Measurements from ENCODE around the gene WDR20. TPM values are rescaled to one million over a fixed set of nuclear protein-coding genes. Genes with fewer than 3 reads are reported as not detected.

WDR20 gene
- total RNA-seq, 1 experiment from 2014 or later = 25.6 TPM

- no peaks in the 10 kb centered on the region for H3K9me3 Mint-ChIP-seq
- no peaks in the 10 kb centered on the region for H3K36me3 Mint-ChIP-seq
- no peaks in the 10 kb centered on the region for H3K27me3 Mint-ChIP-seq (ENCODE audit: low read depth)
- ChIA-PET POLR2A (interaction anchor here (0.6 kb wide), 1 partner anchor 93 kb away, joined by 3 read pairs; no protein-coding TSS in a partner anchor), CTCF (interaction anchor here (2.0 kb wide), 1 partner anchor 84 kb away, joined by 6 read pairs; no protein-coding TSS in a partner anchor)
- ATAC-seq = no peak
- H3K27ac Mint-ChIP-seq = peak overlapping the region; percentile 83
- H3K4me3 Mint-ChIP-seq = no peak overlapping the region
- DNase-seq (ENCODE audit: low spot score) = no peak
- peaks cover 30% of the 10 kb centered on the region for H3K4me1 Mint-ChIP-seq
- no peak for TF ChIP-seq AR (CRISPR knock-in tag; IDR thresholded peaks at IDR 0.05)
Measured at GRCh38 chr14:102180248-102180998, 40.7 kb downstream of the WDR20 start.

GRCh38 chr14:102181187-102181586 is 41.5 kb downstream of the WDR20 start:
- CTCF ChIA-PET = interaction anchor here (2.0 kb wide), 1 partner anchor 85 kb away, joined by 6 read pairs; no protein-coding TSS in a partner anchor
- peak overlapping the region; percentile 83 for H3K27ac Mint-ChIP-seq

More at GRCh38 chr14:102181187-102181586, 41.5 kb downstream of the WDR20 start:
- no peak overlapping the region for H3K4me3 Mint-ChIP-seq
- no peaks in the 10 kb centered on the region for H3K36me3 Mint-ChIP-seq
- ATAC-seq (no peak), DNase-seq (ENCODE audit: low spot score) (no peak)
- POLR2A ChIA-PET = no interaction called here
- no peaks in the 10 kb centered on the region for H3K9me3 Mint-ChIP-seq
- H3K4me1 Mint-ChIP-seq = peaks cover 30% of the 10 kb centered on the region
- no peak for TF ChIP-seq PRRX2 (CRISPR knock-in tag; IDR thresholded peaks at IDR 0.05)
- TF ChIP-seq STAT6 (CRISPR knock-in tag; conservative IDR thresholded peaks at IDR 0.05; ENCODE audit: low read depth) = no peak
- no peak for TF ChIP-seq ZNF263 (CRISPR knock-in tag; IDR thresholded peaks at IDR 0.05; ENCODE audit: low read depth)
- no peak for TF ChIP-seq MLX (CRISPR knock-in tag; IDR thresholded peaks at IDR 0.05)
- no peak for TF ChIP-seq RORB (CRISPR knock-in tag; IDR thresholded peaks at IDR 0.05)
- TF ChIP-seq USF1 (CRISPR knock-in tag; IDR thresholded peaks at IDR 0.05) = no peak
- no peak for TF ChIP-seq ZNF121 (CRISPR knock-in tag; IDR thresholded peaks at IDR 0.05)
- TF ChIP-seq ZNF532 (CRISPR knock-in tag; IDR thresholded peaks at IDR 0.05; ENCODE audit: borderline replicate concordance) = no peak
- no peak for TF ChIP-seq ZNF416 (CRISPR knock-in tag; IDR thresholded peaks at IDR 0.05)
- TF ChIP-seq ATF6 (CRISPR knock-in tag; IDR thresholded peaks at IDR 0.05) = no peak
- no peak for TF ChIP-seq EMX1 (CRISPR knock-in tag; IDR thresholded peaks at IDR 0.05)
- no peak for TF ChIP-seq NFYB (CRISPR knock-in tag; conservative IDR thresholded peaks at IDR 0.05; ENCODE audit: low read depth)
- TF ChIP-seq CREM (CRISPR knock-in tag; IDR thresholded peaks at IDR 0.05) = no peak
- TF ChIP-seq NFATC4 (CRISPR knock-in tag; IDR thresholded peaks at IDR 0.05) = no peak
- no peak for TF ChIP-seq ZNF138 (CRISPR knock-in tag; conservative IDR thresholded peaks at IDR 0.05)
- TF ChIP-seq FOXP1 (CRISPR knock-in tag; IDR thresholded peaks at IDR 0.05; ENCODE audit: borderline replicate concordance) = no peak
- no peaks in the 10 kb centered on the region for H3K27me3 Mint-ChIP-seq (ENCODE audit: low read depth)

All from WTC11 (cell line).